ENCODE measurements around the gene MRPL47. TPM values are rescaled to one million over a fixed set of nuclear protein-coding genes. Genes with fewer than 3 reads are reported as not detected.
"Not testable (repeated sequence)": the region's sequence is repeated elsewhere in the genome, so short reads cannot be mapped to it uniquely, and the experiment has no call there.

MRPL47 gene
- total RNA-seq (2014; rRNA removed; shearing (Covaris generic)), result 49.3 and 80.3 TPM in 2 replicates

DNA sequence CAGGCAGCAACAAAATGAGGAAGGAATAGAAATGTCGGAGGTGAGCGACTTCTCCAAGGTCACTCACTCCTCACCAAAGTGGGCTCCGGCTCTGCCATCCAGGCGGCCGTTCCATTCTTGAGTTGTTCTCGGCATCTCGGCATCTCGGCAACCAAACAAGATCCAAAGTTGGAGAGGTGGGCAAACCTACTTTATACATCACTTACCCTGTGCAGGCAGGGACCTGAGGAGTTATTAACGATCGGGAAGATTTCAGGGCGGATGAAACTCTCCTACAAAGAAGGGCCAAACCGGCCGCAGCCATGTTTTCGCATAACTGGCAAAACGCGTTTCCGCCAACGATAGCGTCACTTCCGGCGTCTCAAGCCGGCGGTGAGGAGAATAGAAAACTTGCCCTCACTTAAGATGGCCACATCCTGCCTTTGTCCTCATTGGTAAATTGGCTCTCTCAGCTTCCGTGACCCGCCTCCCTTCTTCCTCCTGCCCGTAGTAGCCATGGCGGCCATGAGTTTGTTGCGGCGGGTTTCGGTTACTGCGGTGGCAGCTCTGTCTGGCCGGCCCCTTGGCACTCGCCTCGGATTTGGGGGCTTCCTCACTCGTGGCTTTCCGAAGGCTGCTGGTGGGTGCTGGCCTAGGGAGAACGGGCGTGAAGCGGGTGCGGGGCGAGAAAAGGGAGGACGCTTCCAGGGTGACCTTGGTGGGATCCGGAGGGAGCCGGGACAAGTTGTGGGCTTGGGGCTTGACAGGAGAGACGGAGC is at the start of gene MRPL47, which contains the start of gene NDUFB5:
TSS of gene MRPL47 (minus strand) at position 318 of the 758 bp plus-strand sequence. CDS start at position 304, 14 bp downstream.
TSS of gene NDUFB5 (plus strand) at position 474 of the 758 bp plus-strand sequence. CDS start at position 496, 22 bp downstream.
- DNase-seq (ENCODE audit: low read depth in 1 of 2, low spot score in 2 of 2), result peak; percentile 90 to 91
- Histone ChIP-seq H3K4me3 (peak within 1 kb of the TSS; percentile 65), H3K27ac (peak within 1 kb of the TSS; percentile 84), H3K9me3 (replicated peaks) (no peaks in the 10 kb centered on the region), H3K36me3 (peaks cover 42% of the 10 kb centered on the region), H3K27me3 (replicated peaks) (no peaks in the 10 kb centered on the region), H3K4me1 (replicated peaks) (no peaks in the 10 kb centered on the region)

DNA sequence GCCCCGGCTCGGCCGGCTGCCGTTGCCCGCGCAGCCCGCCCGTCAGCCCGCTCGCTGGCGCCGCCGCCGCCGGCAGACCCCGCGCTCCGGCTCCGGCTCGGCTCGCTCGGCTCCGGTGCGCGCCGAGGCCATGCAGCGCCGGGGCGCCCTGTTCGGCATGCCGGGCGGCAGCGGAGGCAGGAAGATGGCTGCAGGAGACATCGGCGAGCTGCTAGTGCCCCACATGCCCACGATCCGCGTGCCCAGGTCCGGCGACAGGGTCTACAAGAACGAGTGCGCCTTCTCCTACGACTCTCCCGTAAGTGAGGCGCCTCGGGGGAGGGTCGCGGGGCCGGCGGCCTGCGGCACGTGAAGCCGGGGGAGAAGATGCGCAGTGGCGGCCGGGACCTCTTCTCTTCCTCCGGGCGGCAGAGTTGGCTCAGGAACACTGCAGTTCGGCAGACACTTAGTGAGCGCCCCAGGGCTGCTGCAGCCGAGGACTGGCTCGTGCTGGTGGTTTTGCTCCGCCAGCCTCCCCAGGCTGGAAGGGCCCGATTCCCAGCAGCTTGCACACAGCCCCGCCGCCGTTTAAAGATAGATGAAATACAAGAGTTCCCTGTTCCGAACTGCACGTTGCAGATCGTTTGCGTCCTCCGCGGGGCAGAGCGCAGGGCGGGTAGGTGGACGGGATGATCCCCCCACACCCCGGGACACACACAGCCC is 48.8 kb upstream of the MRPL47 start:
- Histone ChIP-seq H3K36me3 (peaks cover 15% of the 10 kb centered on the region), H3K4me1 (replicated peaks) (0 out of 2 replicates have a peak, but pooled peaks cover 4% of the 10 kb centered on the region), H3K4me3 (peak overlapping the region; percentile 93), H3K9me3 (replicated peaks) (no peaks in the 10 kb centered on the region), H3K27me3 (replicated peaks) (no peaks in the 10 kb centered on the region), H3K27ac (peak overlapping the region; percentile 79)
- DNase-seq (ENCODE audit: low read depth in 1 of 2, low spot score in 2 of 2), result peak; percentile 75 to 76

DNA sequence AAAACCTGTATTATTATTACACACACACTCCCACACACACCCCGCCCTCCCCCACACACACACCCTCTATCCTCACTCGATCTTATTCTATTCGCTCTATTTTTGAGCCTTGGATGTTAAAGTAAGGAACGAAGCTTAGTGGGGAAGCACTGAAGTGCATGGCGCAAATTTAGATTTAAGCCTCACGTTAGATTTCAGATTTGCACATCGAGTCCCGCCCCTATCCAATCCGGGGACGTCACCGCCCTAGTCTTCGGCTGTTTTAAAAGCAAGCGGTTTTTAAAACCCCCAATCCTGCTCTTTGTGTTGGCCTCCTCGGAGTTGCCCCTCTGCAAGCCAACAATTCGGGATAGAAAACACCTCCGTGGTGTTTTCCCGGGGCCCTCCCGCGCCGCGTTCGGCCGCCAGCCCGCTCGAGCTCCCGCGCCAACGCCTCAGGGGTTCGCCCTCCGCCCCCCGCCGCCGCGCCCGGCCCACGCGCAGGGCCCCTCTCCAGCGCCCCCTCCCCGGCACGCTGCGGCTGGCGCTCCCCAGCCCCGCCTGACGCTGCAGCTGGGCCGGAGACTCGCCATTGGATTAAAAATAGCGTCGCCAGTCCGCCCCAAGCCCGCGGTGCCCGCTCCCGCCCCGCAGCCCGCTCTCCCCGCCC is 48.1 kb upstream of the MRPL47 start, which contains the start of gene USP13:
TSS of gene USP13 (plus strand) at position 594 of the 649 bp plus-strand sequence. CDS start 186 bp downstream, outside the sequence.
- H3K27me3 ChIP-seq (replicated peaks), result no peaks in the 10 kb centered on the region
- DNase-seq (ENCODE audit: low read depth in 1 of 2, low spot score in 2 of 2), result peak; percentile 64 to 70
- peak within 1 kb of the TSS; percentile 79 for H3K27ac ChIP-seq
- H3K36me3 ChIP-seq, result peaks cover 15% of the 10 kb centered on the region
- 0 out of 2 replicates have a peak, but pooled peaks cover 4% of the 10 kb centered on the region for H3K4me1 ChIP-seq (replicated peaks)
- H3K9me3 ChIP-seq (replicated peaks), result no peaks in the 10 kb centered on the region
- peak within 1 kb of the TSS; percentile 93 for H3K4me3 ChIP-seq

DNA sequence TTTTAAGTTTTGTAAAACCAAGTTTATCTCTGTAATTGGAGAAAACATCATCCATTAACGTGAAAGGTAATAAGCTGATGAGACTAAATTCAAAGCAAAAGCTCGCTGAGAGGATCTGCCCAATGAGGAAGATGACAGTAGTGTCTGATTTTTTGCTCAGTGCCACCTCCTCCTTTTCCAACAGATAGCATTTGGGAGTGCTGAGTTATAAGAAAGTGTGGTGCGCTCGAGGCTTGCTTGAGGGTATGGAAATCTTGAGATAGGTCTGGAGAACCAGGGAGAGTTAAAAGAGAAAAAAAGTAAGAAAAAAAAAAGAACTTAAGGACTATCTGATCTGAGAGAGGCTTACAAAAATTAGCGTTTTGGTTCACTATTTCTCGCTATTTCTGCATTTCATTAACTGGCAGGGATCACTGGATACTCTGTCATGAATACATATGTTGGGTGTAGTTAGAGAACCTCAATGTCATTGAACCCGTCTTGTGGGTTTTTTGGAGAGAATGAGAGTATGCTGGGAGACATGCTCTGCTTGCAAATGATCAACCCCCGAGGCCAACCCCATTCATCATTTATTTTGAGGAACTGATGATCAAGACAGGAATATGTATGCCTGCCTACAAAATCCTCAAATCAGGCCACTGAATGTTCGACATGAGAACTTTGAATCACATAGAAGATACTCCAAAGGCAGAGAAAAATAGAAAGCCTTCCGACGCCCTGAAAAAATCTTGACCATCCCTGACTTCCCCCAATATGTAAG is 47.4 kb upstream of the MRPL47 start:
- peaks cover 15% of the 10 kb centered on the region for H3K36me3 ChIP-seq
- no peaks in the 10 kb centered on the region for H3K27me3 ChIP-seq (replicated peaks)
- H3K4me3 ChIP-seq, result peak overlapping the region; percentile 93
- H3K4me1 ChIP-seq (replicated peaks), result 0 out of 2 replicates have a peak, but pooled peaks cover 4% of the 10 kb centered on the region
- no peaks in the 10 kb centered on the region for H3K9me3 ChIP-seq (replicated peaks)
- peak overlapping the region; percentile 79 for H3K27ac ChIP-seq
- DNase-seq (ENCODE audit: low read depth in 1 of 2, low spot score in 2 of 2), result no peak

DNA sequence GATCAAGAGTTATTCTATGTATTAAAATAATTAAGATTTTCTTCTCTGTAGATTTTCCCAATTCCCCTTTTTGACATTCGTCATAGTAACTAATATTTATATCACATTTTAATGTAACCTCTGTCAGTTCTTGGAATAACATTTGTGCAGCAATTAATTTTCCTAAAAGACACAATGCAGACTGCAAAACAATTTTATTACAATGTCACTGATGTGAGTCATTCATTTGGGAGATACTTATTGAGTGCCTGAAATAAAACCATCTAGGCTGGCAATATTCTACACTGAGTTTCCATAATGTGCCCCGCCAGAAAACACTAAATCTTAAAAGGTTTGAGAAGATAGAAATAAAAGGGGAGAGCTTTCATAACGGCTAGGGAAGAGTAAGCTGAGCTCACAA is 41.7 kb upstream of the MRPL47 start:
- DNase-seq (ENCODE audit: low read depth in 1 of 2, low spot score in 2 of 2), result no peak

DNA sequence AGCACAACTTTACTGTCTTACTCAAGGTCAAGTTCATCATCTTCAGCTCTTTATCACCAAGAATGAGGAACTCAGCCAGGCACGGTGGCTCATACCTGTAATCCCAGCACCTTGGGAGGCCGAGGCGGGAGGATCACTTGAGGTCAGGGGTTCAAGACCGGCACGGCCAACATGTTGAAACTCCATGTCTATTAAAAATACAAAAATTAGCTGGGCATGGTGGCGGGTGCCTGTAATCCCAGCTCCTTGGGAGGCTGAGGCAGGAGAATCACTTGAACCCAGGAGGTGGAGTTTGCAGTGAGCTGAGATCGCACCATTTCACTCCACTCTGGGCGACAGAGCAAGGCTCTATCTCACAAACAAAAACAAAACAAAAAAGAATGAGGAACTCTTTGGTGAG is 39.4 kb upstream of the MRPL47 start:
- H3K27me3 ChIP-seq (replicated peaks), result not testable (repeated sequence)

More for the DNA sequence above, 41.7 kb upstream of the MRPL47 start:
- Histone ChIP-seq H3K4me3 (no peak overlapping the region), H3K27me3 (replicated peaks) (no peaks in the 10 kb centered on the region), H3K9me3 (replicated peaks) (no peaks in the 10 kb centered on the region), H3K27ac (no peak overlapping the region), H3K4me1 (replicated peaks) (no peaks in the 10 kb centered on the region), H3K36me3 (no peaks in the 10 kb centered on the region)

DNA sequence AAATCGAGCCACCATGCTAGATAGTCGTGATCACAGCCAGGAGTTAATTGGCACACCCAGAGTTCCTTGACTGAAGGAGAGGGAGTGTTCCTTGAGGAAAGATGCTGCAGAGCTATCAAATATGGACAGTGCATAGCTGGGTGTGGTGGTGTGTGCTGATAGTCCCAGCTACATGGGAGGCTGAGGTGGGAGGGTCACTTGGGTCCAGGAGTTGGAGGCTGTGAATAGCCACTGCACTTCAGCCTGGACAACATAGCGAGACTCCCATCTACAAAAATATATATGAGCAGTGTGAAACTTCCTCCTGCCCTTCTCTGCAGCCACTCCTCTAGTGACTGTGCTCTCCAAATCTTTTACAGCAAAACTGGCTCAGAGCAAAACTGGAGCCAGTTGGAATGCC is 38.4 kb upstream of the MRPL47 start:
- H3K9me3 ChIP-seq (replicated peaks), result no peaks in the 10 kb centered on the region
- no peaks in the 10 kb centered on the region for H3K4me1 ChIP-seq (replicated peaks)
- H3K4me3 ChIP-seq, result no peak overlapping the region
- no peak overlapping the region for H3K27ac ChIP-seq
- DNase-seq (ENCODE audit: low read depth in 1 of 2, low spot score in 2 of 2), result no peak
- H3K27me3 ChIP-seq (replicated peaks), result no peaks in the 10 kb centered on the region
- no peaks in the 10 kb centered on the region for H3K36me3 ChIP-seq

More for the DNA sequence above, 39.4 kb upstream of the MRPL47 start:
- H3K4me3 ChIP-seq; H3K36me3 ChIP-seq; H3K4me1 ChIP-seq (replicated peaks); H3K27ac ChIP-seq; DNase-seq (ENCODE audit: low read depth in 1 of 2, low spot score in 2 of 2); H3K9me3 ChIP-seq (replicated peaks): not testable (repeated sequence)

DNA sequence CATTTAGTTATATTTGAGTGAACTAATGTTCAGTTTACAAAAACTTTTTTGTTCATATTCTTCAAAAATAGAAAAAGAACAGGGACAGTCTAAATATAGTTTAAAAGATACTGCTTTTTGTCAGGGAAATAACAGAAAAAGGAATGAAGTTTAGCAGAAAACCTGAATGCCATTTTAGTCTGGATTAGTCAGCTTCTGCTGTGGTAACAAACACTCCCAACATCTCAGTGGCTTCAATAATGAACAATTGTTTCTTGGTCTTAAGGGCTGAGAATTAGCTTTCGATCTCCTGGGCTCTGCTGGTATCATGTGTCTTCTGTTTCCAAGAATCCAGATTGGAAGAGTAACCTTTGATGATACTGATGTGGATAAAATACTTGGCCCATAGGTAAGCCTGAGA is 36.0 kb upstream of the MRPL47 start:
- H3K4me3 ChIP-seq, result no peak overlapping the region
- H3K27me3 ChIP-seq (replicated peaks), result no peaks in the 10 kb centered on the region
- H3K27ac ChIP-seq, result no peak overlapping the region
- H3K9me3 ChIP-seq (replicated peaks), result no peaks in the 10 kb centered on the region
- H3K4me1 ChIP-seq (replicated peaks), result no peaks in the 10 kb centered on the region
- no peaks in the 10 kb centered on the region for H3K36me3 ChIP-seq
- DNase-seq (ENCODE audit: low read depth in 1 of 2, low spot score in 2 of 2), result no peak

DNA sequence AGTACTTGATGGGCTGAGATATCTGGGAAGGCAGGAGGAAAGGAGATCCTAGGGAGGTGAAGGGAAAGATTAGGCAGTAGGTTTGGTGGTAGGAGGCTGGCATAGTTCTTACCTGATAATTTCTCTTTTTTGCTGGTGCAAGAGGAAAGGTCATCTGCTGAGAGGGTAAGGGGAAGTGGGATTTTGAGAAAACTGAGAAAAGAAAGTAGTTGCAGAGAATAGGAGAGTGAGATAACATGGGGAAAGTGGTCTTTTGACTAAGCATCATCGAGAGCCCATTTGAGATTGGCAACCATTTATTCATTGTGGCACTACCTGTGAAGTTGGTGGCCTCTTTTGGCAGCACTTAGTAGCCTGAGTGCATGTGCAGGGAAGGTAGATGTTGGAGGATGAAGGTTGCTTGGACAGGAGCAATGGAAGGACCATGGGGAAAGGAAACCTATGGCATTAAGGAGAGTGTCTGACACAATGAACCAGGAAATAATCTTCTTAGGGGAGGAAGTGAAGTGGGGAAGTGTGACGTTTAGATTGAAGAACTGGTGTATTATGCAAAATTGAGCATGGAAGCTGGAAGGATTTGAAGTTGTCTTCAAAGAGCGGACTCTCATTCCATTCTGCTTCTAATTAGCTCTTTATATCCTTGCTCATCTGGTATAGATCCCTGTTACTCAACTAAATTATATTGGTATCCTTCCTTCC is 26.5 kb upstream of the MRPL47 start:
- no peak for DNase-seq (ENCODE audit: low read depth in 1 of 2, low spot score in 2 of 2)
- Histone ChIP-seq H3K4me3 (no peak overlapping the region), H3K36me3 (peaks cover 2% of the 10 kb centered on the region), H3K9me3 (replicated peaks) (no peaks in the 10 kb centered on the region), H3K27ac (no peak overlapping the region), H3K4me1 (replicated peaks) (no peaks in the 10 kb centered on the region), H3K27me3 (replicated peaks) (no peaks in the 10 kb centered on the region)

DNA sequence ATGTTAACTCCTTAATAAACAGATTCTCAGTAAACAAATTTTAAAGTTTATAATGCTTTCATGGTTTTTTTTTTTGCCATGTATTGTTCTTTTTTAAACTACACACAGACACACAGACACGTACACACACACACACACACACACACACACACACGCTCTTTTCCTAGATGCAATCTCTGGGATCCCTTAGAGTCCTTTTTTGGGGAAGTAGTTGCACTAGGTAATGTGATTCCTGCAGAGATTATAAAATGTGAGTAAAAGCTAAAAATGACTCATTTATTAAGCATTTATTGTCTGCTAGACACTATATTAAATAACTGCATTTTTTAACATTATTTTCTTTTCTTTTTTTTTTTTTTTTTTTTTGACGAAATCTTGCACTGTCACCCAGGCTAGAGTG is 20.0 kb upstream of the MRPL47 start:
- no peaks in the 10 kb centered on the region for H3K4me1 ChIP-seq (replicated peaks)
- no peak overlapping the region for H3K4me3 ChIP-seq
- H3K27me3 ChIP-seq (replicated peaks), result no peaks in the 10 kb centered on the region
- H3K36me3 ChIP-seq, result peaks cover 45% of the 10 kb centered on the region
- no peak for DNase-seq (ENCODE audit: low read depth in 1 of 2, low spot score in 2 of 2)
- H3K9me3 ChIP-seq (replicated peaks), result no peaks in the 10 kb centered on the region
- H3K27ac ChIP-seq, result no peak overlapping the region

DNA sequence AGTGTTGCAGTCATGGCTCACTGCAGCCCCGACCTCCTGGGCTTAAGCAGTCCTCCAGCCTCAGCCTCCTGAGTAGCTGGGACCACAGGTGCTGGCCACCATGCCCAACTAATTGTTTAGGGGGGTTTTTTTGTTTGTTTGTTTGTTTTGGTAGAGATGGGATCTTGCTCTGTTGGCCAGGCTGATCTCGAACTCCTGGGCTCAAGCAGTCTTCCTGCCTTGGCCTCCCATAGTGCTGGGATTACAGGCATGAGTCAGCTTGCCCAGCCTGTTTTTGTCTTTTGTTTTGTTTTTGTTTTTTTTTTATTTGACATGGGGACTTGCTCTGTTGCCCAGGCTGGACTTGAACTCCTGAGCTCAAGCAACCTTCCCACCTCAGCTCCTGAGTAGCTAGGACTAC is 17.6 kb upstream of the MRPL47 start:
- DNase-seq (ENCODE audit: low read depth in 1 of 2, low spot score in 2 of 2), result no peak
- Histone ChIP-seq H3K4me3 (no peak overlapping the region), H3K27ac (no peak overlapping the region), H3K36me3 (peaks cover 61% of the 10 kb centered on the region), H3K9me3 (replicated peaks) (no peaks in the 10 kb centered on the region), H3K4me1 (replicated peaks) (no peaks in the 10 kb centered on the region), H3K27me3 (replicated peaks) (no peaks in the 10 kb centered on the region)

DNA sequence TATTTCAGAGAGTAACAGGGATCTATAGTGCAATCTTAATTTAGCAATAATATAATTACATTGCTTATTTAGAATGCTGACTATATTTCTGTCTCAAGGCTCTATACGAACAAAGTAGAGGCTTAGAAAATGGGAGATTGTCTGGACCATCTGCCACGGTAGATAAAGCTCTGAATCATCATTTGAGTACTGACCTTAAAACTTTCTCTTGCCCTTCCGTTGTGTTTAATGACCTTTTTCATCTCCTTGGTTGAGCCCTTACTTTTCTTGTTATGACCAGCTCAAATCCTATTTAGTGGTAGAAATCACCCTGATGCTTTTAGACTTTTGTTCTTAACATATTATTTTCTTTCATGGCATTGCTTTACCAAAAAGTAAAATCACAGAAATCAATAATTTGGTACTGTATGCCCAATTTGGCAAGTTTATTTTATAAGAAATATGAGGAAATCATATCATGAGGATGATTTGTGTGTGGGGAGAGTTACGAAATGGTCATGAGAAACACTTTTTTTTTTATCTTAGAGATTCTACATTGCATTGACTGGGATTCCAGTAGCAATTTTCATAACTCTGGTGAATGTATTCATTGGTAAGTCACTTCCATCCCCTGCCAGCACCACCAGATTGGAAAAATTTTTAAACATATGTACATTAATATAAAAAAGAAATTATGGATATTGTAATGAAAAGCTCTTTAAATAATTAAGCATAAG is 11.2 kb upstream of the MRPL47 start:
- Histone ChIP-seq H3K4me1 (replicated peaks) (peaks cover 27% of the 10 kb centered on the region), H3K9me3 (replicated peaks) (no peaks in the 10 kb centered on the region), H3K27ac (peak overlapping the region; percentile 69), H3K36me3 (peaks cover 29% of the 10 kb centered on the region), H3K27me3 (replicated peaks) (no peaks in the 10 kb centered on the region), H3K4me3 (no peak overlapping the region)
- DNase-seq (ENCODE audit: low read depth in 1 of 2, low spot score in 2 of 2), result no peak

All from SJSA1 (cell line).